H9 (cell line): ENCODE measurements around the gene LRRN4. TPM values are rescaled to one million over a fixed set of nuclear protein-coding genes. Genes with fewer than 3 reads are reported as not detected.

ENCODE experiments used
- DNase-seq: peaks from one replicate; pipeline ENCODE4 v3.0.0-alpha.2; 2017
- H2AFZ ChIP-seq: one replicate; pipeline ENCODE4 v1.6.1; 2013; ENCODE audit warnings: mild to moderate bottlenecking, low read length, control low read depth, moderate library complexity
- H2AK5ac ChIP-seq: 2 replicates; pipeline ENCODE4 v1.6.1; 2013; ENCODE audit warnings: low read length, control low read depth, mixed read lengths; ENCODE audit not compliant: insufficient read length
- H2BK120ac ChIP-seq: one replicate; pipeline ENCODE4 v1.6.1; 2013; ENCODE audit warnings: low read depth, mild to moderate bottlenecking, low read length, control low read depth, inconsistent platforms; ENCODE audit not compliant: poor library complexity, severe bottlenecking
- H2BK12ac ChIP-seq: 2 replicates; pipeline ENCODE4 v1.6.1; 2013; ENCODE audit warnings: low read length, control low read depth, mixed read lengths, low read depth; ENCODE audit not compliant: insufficient read length
- H2BK15ac ChIP-seq: 2 replicates; pipeline ENCODE4 v1.6.1; 2013; ENCODE audit warnings: low read depth, low read length, control low read depth
- H2BK20ac ChIP-seq: one replicate; pipeline ENCODE4 v1.6.1; 2013; ENCODE audit warnings: low read depth, mild to moderate bottlenecking, low read length, control low read depth, inconsistent platforms; ENCODE audit not compliant: poor library complexity, severe bottlenecking
- H2BK5ac ChIP-seq: 2 replicates; pipeline ENCODE4 v1.6.1; 2013; ENCODE audit warnings: low read length, control low read depth, mixed read lengths; ENCODE audit not compliant: insufficient read length
- H3K14ac ChIP-seq: 2 replicates; pipeline ENCODE4 v1.6.1; 2013; ENCODE audit warnings: low read length, control low read depth; ENCODE audit not compliant: insufficient read depth
- H3K18ac ChIP-seq: 2 replicates; pipeline ENCODE4 v1.6.1; 2013; ENCODE audit warnings: low read depth, mild to moderate bottlenecking, mixed read lengths, low read length, control low read depth; ENCODE audit not compliant: insufficient read length
- H3K23ac ChIP-seq: 2 replicates; pipeline ENCODE4 v1.6.1; 2013; ENCODE audit warnings: low read length, control low read depth, mixed read lengths, low read depth; ENCODE audit not compliant: insufficient read length
- H3K23me2 ChIP-seq: 2 replicates; pipeline ENCODE4 v1.6.1; 2013; ENCODE audit warnings: low read depth, mild to moderate bottlenecking, mixed read lengths, low read length, control low read depth; ENCODE audit not compliant: insufficient read length, poor library complexity, severe bottlenecking
- H3K27ac ChIP-seq: 2 replicates; pipeline ENCODE4 v1.5.1; 2013; ENCODE audit warnings: low read length, control low read depth, mixed read lengths, low read depth; ENCODE audit not compliant: insufficient read length
- H3K27me3 ChIP-seq: 2 replicates; pipeline ENCODE4 v1.6.1; 2013; ENCODE audit warnings: low read length, control low read depth, inconsistent platforms; ENCODE audit not compliant: insufficient read depth
- H3K4ac ChIP-seq: 2 replicates; pipeline ENCODE4 v1.6.1; 2013; ENCODE audit warnings: low read depth, mild to moderate bottlenecking, control low read depth, inconsistent platforms, low read length, moderate library complexity
- H3K4me1 ChIP-seq: 2 replicates; pipeline ENCODE4 v1.6.1; 2013; ENCODE audit warnings: low read length, control low read depth, inconsistent platforms; ENCODE audit not compliant: insufficient read depth
- H3K4me2 ChIP-seq: 2 replicates; pipeline ENCODE4 v1.6.1; 2013; ENCODE audit warnings: low read length, control low read depth, mixed read lengths; ENCODE audit not compliant: insufficient read length, insufficient read depth
- H3K56ac ChIP-seq: 2 replicates; pipeline ENCODE4 v1.6.1; 2013; ENCODE audit warnings: low read depth, mild to moderate bottlenecking, mixed read lengths, low read length, control low read depth; ENCODE audit not compliant: insufficient read length
- H3K79me1 ChIP-seq: 2 replicates; pipeline ENCODE4 v1.6.1; 2013; ENCODE audit warnings: low read depth, mild to moderate bottlenecking, moderate library complexity, low read length, control low read depth, inconsistent platforms; ENCODE audit not compliant: insufficient read depth, poor library complexity, severe bottlenecking
- H3K79me2 ChIP-seq: 2 replicates; pipeline ENCODE4 v1.6.1; 2013; ENCODE audit warnings: low read length, control low read depth, inconsistent platforms; ENCODE audit not compliant: insufficient read depth
- H3K9ac ChIP-seq: 2 replicates; pipeline ENCODE4 v1.6.1; 2013; ENCODE audit warnings: low read length, control low read depth, mixed read lengths; ENCODE audit not compliant: insufficient read length; ENCODE audit errors: extremely low read depth
- H3K9me3 ChIP-seq: one replicate; pipeline ENCODE4 v1.6.1; 2013; ENCODE audit warnings: low read depth, low read length, inconsistent platforms; ENCODE audit not compliant: control insufficient read depth
- H3T11ph ChIP-seq: one replicate; pipeline ENCODE4 v1.6.1; 2013; ENCODE audit warnings: mild to moderate bottlenecking, low read length, control low read depth, inconsistent platforms
- H4K20me1 ChIP-seq: one replicate; pipeline ENCODE4 v1.6.1; 2013; ENCODE audit not compliant: control insufficient read depth, insufficient read length, insufficient read depth
- H4K5ac ChIP-seq: 2 replicates; pipeline ENCODE4 v1.6.1; 2013; ENCODE audit warnings: low read depth, mild to moderate bottlenecking, mixed read lengths, low read length, control low read depth; ENCODE audit not compliant: insufficient read length
- H4K8ac ChIP-seq: replicated peaks from 2 replicates; pipeline ENCODE4 v1.6.1; 2013; ENCODE audit warnings: low read length, control low read depth, mixed read lengths, low read depth; ENCODE audit not compliant: insufficient read length
- H4K91ac ChIP-seq: 2 replicates; pipeline ENCODE4 v1.6.1; 2013; ENCODE audit warnings: low read depth, mild to moderate bottlenecking, moderate library complexity, mixed read lengths, low read length, control low read depth; ENCODE audit not compliant: insufficient read length
- H3K27ac Mint-ChIP-seq, 3 experiments: 2 replicates in 2 of 3; 3 replicates in 1 of 3; pipeline ENCODE4 v1.8.0; 2020 to 2021; ENCODE audit warnings: mixed read lengths in 3 of 3, mild to moderate bottlenecking in 1 of 3, moderate library complexity in 1 of 3
- H3K27me3 Mint-ChIP-seq: 2 replicates; pipeline ENCODE4 v1.8.0; 2021; ENCODE audit warnings: low read depth, mild to moderate bottlenecking, moderate library complexity, mixed read lengths
- H3K36me3 Mint-ChIP-seq, 3 experiments: 2 replicates in 2 of 3; 3 replicates in 1 of 3; pipeline ENCODE4 v1.8.0; 2020 to 2021; ENCODE audit warnings: low read depth in 3 of 3, mixed read lengths in 3 of 3; ENCODE audit not compliant: insufficient read depth in 1 of 3
- H3K4me1 Mint-ChIP-seq, 2 experiments: 2 replicates each; pipeline ENCODE4 v1.8.0; 2020; ENCODE audit warnings: mixed read lengths in 2 of 2
- H3K4me3 Mint-ChIP-seq, 2 experiments: 2 replicates in 1 of 2; 3 replicates in 1 of 2; pipeline ENCODE4 v1.8.0; 2020 to 2021; ENCODE audit warnings: mild to moderate bottlenecking in 2 of 2, mixed read lengths in 2 of 2, moderate library complexity in 1 of 2
- H3K9me3 Mint-ChIP-seq, 2 experiments: 2 replicates in 1 of 2; 3 replicates in 1 of 2; pipeline ENCODE4 v1.8.0; 2020; ENCODE audit warnings: mild to moderate bottlenecking in 2 of 2, mixed read lengths in 2 of 2, moderate library complexity in 1 of 2
- CTCF ChIP-seq: fragments of 200-600 bp; sonication (generic); conservative IDR thresholded peaks from 3 replicates; pipeline ENCODE4 v1.8.0; 2021; ENCODE audit warnings: antibody characterized with exemption, mild to moderate bottlenecking
- WGBS: extraction: QIAGEN DNeasy Blood & Tissue Kit; methylation state at CpG from one replicate; pipeline ENCODE4 v1.1.7; 2013; ENCODE audit warnings: missing lambda C conversion rate, low lambda C conversion rate, mixed read lengths; ENCODE audit not compliant: insufficient read length; ENCODE audit errors: extremely low coverage; 5-methylcytosine and 5-hydroxymethylcytosine counted together
- total RNA-seq: library from RNA; stranded (reverse); gene quantifications from 2 replicates; pipeline ENCODE4 v1.2.1, GENCODE V29; 2021

The LRRN4 gene
- total RNA-seq, 1 experiment from 2014 or later = 0.22 TPM

- WGBS = no CpG with 5 or more reads among the region's 26 CpGs
- no peak for DNase-seq
- H3K4me1 ChIP-seq = no peaks in the 10 kb centered on the region
- H3K4me2 ChIP-seq = no peak overlapping the region
- no peak overlapping the region for H2AK5ac ChIP-seq
- no peaks in the 10 kb centered on the region for H3K27me3 ChIP-seq
- H4K91ac ChIP-seq = no peak overlapping the region
- H2AFZ ChIP-seq = no peak overlapping the region
- H2BK5ac ChIP-seq = no peak overlapping the region
- H3K14ac ChIP-seq = no peak overlapping the region
- H3K4me3 Mint-ChIP-seq = no peak overlapping the region
- no peak overlapping the region for H3K27ac Mint-ChIP-seq
- no peak overlapping the region for H3K56ac ChIP-seq
- no peak overlapping the region for H3K27ac ChIP-seq
- TF ChIP-seq CTCF = no peak
- no peak overlapping the region for H2BK120ac ChIP-seq
- no peak overlapping the region for H3K23ac ChIP-seq
- H3K9me3 ChIP-seq = no peaks in the 10 kb centered on the region
- H3K27me3 Mint-ChIP-seq = no peaks in the 10 kb centered on the region; the same call in 1 of the 2 replicates
- H3T11ph ChIP-seq = no peak overlapping the region
- no peaks in the 10 kb centered on the region for H3K79me2 ChIP-seq
- no peak overlapping the region for H2BK12ac ChIP-seq
- H3K36me3 Mint-ChIP-seq = peaks cover 4 to 37% (median 22%) of the 10 kb centered on the region in 3 experiments; a peak in 6 of 7 replicates
- H4K5ac ChIP-seq = no peak overlapping the region
- no peak overlapping the region for H2BK20ac ChIP-seq
- H2BK15ac ChIP-seq = no peak overlapping the region
- H3K79me1 ChIP-seq = no peaks in the 10 kb centered on the region
- H3K4me1 Mint-ChIP-seq = peaks cover 12 to 14% of the 10 kb centered on the region in 2 experiments
- H4K8ac ChIP-seq = no peak overlapping the region
- no peak overlapping the region for H3K9ac ChIP-seq
- no peak overlapping the region for H3K4ac ChIP-seq
- H3K23me2 ChIP-seq = no peaks in the 10 kb centered on the region
- no peaks in the 10 kb centered on the region for H4K20me1 ChIP-seq
- no peak overlapping the region for H3K18ac ChIP-seq
- no peaks in the 10 kb centered on the region for H3K9me3 Mint-ChIP-seq
These were observed 12.0 kb downstream of the LRRN4 start for GRCh38 chr20:6041808-6042265.
